ENCODE results near the gene P4HB.

Gene P4HB

GRCh38 chr17:81810892-81811704, 49.2 kb downstream of the P4HB start:
- DNase-seq (ENCODE audit: low read depth), result no peak

DNA sequence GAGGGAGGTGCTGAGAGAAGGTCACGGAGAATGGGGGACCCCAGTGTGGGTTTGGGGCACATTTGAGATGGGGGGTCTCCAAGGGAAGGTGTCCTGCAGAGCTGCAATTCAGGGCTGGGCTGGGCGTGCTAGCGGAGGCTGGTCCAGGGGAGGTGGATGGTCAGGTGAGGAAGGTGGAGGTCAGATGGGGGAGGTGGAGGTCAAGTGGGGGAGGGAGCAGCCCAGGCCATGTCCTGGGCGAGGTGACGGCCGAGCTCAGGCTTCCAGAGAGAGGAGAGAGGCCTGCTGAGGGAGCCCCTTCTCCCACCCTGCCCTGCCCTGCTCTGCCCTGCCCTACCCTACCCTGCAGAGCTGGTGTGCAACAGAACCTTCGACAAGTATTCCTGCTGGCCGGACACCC, 49.9 kb downstream of the P4HB start:
- DNase-seq (ENCODE audit: low read depth), result no peak

DNA sequence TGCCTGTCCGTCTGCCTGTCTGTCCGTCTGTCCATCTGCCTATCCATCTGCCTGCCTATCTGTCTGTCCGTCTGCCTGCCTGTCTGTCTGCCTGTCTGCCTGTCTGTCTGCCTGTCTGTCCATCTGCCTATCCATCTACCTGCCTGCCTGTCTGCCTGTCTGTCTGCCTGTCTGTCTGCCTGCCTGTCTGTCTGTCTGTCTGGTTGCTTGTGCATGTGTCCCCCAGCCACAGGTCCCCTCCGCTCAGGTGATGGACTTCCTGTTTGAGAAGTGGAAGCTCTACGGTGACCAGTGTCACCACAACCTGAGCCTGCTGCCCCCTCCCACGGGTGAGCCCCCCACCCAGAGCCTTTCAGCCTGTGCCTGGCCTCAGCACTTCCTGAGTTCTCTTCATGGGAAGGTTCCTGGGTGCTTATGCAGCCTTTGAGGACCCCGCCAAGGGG, 50.8 kb downstream of the P4HB start:
- no peak for DNase-seq (ENCODE audit: low read depth)

DNA sequence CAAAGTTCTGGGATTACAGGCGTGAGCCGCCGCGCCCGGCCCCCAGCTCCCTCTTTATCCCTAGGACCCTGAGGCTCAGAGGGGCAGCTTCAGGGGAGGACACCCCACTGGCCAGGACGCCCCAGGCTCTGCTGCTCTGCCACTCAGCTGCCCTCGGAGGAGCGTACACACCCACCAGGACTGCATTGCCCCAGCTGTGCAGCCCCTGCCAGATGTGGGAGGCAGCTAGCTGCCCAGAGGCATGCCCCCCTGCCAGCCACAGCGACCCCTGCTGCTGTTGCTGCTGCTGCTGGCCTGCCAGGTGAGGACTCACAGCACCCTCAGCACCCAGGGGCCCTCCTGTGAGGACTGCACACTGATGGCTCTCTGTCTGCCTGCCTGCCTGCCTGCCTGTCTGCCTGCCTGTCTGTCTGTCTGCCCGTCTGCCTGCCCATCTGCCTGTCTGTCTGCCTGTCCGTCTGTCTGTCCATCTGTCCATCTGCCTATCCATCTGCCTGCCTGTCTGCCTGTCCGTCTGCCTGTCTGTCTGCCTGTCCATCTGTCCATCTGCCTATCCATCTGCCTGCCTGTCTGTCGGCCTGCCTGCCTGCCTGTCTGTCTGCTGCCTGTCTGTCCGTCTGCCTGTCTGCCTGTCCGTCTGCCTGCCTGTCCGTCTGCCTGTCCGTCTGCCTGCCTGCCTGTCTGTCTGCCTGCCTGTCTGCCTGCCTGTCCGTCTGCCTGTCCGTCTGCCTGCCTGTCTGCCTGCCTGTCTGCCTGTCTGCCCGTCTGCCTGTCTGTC, 51.4 kb downstream of the P4HB start:
- DNase-seq (ENCODE audit: low read depth), result no peak

GRCh38 chr17:81807839-81808238, 52.5 kb downstream of the P4HB start:
- no peak for DNase-seq (ENCODE audit: low read depth)

DNA sequence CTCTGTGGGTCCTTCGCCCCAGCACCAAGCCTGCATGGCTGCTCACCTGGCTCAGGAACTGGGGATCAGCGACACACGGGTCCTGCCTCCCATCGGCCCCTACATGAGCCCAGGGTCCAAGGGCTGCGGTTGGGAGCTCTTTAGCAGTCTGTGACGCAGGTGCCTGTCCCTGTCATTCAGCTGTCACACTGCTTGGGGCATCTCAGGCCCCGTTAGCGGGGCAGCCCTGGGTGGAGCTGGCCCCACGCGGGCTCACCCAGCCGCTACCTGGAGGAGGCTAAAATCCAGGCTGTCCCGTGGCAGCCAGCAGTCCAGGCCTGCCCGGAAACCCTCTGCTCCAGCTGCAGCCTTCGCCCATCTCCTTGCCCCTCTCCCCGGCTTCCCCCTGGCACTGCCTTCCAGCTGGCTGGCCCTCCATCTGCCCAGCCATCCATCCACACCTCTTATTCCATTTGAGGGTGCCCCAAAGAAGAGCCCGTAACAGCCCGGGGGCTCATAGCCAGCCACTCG, 53.1 kb downstream of the P4HB start:
- no peak for DNase-seq (ENCODE audit: low read depth)

GRCh38 chr17:81806461-81807209, 53.7 kb downstream of the P4HB start:
- DNase-seq (ENCODE audit: low read depth), result no peak

- no peak for DNase-seq (ENCODE audit: low read depth)
Measured at GRCh38 chr17:81805707-81806460, 54.5 kb downstream of the P4HB start.

DNA sequence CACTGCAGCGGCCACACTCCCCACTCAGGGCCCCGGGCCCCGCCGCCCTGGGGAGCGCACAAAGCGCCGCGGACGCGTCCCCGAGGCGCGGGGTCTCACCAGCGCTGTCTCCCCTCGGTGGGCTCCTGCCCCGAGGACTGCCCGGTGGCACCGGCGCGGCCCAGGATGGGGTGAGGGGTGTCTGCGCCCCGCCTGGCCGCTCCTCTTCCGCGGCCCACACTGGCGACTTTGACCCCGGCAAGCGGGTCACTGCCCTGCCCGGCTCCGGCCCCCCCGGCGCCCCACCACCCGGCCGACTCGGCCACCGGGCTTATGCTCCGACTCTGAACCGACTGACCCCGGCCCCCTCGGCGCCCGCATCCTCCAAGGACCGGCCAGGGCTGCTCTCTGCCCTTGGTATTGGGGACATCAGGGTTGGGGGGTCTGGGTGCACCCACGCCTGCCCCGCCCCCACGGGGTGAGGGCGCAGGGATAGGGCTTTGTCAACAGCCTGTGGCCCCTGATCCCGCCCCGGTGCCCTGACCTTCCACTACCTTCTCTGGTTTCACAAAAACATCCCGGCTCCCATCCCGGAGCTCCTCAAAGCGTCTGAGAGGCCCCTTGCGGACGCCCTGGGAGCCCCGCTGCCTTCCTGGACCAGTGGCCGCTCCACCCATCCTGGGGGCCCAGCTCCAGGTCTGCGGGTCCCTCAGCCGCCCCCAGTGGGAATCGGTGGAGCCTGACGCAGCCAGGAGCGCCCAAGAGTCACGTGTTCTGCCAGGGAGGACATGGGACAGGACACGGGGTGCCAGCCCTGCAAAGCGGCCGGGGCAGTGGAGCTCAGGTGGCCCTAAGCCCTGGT, 55.6 kb downstream of the P4HB start:
- no peak for DNase-seq (ENCODE audit: low read depth)

DNA sequence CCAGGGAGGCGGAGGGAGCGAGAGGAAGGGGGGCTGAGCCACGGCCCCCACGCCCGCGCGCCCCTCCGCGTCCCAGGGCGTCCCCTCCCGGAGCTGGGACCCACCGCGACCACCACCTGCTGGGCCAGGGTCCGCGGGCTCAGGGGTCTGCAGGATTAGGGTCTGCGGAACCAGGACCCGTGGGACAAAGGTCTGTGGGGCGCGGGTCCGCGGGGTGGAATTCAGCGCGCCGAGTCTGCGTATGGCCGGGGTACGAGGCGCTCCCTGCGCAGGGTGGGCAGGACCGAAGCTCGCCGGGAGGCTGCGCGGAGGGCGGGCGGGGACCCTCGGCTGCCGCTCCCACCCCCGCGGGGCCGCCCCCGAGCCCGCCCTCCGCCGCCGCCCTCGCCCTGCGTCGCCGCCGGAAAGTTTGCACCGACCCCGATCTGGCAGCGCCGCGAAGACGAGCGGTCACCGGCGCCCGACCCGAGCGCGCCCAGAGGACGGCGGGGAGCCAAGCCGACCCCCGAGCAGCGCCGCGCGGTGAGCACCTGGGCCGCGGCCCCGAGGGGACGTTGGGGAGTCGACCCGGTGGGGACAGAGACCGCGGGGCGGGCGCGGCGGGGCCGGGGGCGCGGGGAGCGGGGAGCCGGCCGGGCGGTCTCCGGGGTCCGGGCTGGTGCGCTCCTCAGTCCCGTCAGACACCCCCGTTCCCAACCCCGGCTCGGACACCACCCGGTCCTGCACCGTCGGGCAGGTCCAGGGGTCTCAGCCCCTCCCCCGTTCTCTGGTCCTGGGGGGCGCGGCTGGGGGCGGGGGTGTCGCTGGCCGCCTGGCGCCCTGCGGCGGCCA, 56.4 kb downstream of the P4HB start, which contains the start of gene GCGR:
Gene GCGR (plus strand): TSS at position 423 of the 831 bp plus-strand sequence. CDS start 4,869 bp downstream, outside the sequence.
- no peak for DNase-seq (ENCODE audit: low read depth)

DNA sequence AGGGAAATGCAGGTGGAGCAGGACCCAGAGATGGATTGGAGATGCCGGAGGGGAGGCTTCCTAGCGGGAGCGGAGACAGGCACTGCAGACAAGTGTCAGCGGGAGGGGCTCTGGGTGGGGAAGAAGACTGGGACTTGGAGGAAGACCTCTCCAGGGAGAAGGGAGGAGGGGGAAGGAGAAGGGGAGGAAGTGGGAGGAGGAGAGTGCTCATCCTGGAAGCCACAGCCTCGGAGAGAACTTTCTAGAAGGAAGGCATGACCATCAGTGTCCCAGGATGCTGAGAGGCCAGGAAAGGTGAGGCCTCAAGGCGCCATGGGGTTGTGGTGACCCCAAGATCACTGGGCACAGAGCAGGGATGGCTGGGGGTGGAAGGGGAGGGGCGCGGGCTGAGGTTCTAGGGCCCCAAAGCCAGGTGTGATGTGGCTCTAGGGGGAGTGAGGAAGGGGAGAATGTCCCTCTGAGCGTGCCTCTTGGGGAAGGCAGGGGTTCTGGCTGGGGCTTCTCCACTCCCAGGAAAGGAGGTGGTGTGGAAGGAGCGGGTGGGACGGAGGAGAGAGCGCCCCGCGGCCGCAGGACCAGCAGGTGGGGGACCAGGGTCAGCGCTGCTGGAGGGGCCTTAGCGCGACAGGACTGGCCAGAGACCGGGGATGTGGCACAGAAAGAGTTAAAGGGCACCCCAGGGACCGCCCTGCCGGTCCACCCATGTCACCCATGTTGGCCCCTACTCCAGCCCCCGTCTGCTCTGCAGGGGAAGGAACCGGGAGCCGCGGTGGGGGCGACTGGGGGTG, 57.3 kb downstream of the P4HB start:
- DNase-seq (ENCODE audit: low read depth), result no peak

DNA sequence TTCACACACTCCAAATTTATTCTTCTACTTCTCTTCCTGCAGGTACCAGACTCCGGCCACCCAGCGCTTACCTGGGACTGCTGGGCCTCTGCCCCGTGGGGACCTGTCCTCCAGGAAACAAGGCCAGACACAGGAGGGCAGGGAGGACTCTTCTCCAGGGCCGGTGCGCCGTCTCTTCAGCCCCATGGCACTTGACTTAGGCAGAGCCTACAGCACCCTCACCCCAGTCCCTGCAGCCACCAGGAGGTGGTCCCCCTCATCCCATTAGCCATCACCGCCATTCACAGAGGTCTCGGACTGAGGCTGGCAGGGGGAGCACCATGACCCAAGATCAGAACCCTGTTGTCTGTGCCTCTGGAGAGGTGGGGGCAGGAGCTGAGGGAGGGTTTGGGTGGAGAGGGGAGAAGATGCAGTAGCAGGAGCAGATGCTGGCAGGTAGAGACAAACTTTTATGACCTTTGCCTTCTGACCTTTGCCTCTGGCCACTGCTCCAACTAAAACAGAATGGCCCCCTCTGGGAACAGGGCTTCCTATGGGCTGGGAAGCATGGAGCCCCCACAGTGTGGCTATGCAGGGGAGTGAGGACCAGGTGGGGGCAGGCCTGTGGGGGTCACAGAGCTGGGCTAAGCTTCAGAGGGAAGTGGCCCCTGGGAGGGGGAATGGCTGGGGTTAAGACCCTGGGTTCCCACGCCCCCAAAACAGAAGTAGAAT, 58.1 kb downstream of the P4HB start:
- DNase-seq (ENCODE audit: low read depth), result no peak

DNA sequence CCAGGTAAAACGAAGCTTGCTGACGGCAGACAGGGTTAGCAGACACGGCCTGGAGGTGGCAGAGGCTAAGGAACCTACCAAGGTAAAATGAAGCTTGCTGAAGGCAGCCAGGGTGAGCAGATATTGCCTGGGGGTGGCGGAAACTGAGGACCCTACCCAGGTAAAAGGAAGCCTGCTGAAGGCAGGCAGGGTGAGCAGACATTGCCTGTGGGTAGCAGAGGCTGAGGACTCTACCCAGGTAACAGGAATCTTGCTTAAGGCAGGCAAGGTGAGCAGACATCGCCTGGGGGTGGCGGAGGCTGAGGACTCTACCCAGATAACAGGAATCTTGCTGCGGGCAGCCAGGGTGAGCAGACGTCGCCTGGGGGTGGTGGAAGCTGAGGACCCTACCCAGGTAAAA, 59.0 kb downstream of the P4HB start:
- no peak for DNase-seq (ENCODE audit: low read depth)

- no peak for DNase-seq (ENCODE audit: low read depth)
Measured at GRCh38 chr17:81794509-81794908, 65.8 kb downstream of the P4HB start.

GRCh38 chr17:81794074-81794476, 66.3 kb downstream of the P4HB start:
- no peak for DNase-seq (ENCODE audit: low read depth)
